ENCODE data around the gene GPR137. TPM values are rescaled to one million over a fixed set of nuclear protein-coding genes. Genes with fewer than 3 reads are reported as not detected.

The GPR137 gene
- total RNA-seq, 2 experiments from 2014 or later, result 31.4 to 37.9 TPM

DNA sequence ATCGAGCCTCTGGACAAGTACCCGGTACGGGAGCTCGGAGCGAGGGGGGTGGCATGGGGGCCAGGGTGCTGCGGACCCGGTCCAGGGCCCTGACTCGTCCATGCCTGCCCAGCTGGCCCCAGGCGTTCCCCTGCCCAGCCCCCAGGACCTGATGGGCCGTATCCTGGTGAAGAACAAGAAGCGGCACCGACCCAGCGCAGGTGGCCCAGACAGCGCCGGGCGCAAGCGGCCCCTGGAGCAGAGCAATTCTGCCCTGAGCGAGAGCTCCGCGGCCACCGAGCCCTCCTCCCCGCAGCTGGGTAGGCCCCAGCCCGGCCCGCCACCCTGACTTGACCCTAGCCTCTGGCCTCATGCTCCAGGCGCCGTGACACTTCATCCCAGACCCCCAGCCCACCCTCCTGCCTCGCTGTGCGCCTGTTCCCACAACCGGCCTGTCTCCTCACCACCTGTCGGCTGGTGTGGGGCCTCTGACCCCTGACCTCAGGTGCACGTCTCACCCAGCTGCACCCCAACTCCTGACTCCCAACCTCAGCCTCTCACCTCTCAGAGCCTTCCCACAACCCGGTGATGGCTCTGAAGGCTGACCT, 26.6 kb upstream of the GPR137 start:
- H3K4me3 Mint-ChIP-seq, result no peak overlapping the region
- H3K27me3 Mint-ChIP-seq, result no peaks in the 10 kb centered on the region
- peaks cover 20% of the 10 kb centered on the region for H3K36me3 Mint-ChIP-seq (ENCODE audit: low read depth)
- H3K9me3 Mint-ChIP-seq, result no peaks in the 10 kb centered on the region
- POLR2A ChIA-PET, result interaction anchor here (1.5 to 2.9 kb wide), 3 partner anchors 9 to 13 kb away, joined by 5 to 13 read pairs (median 5); no protein-coding TSS in a partner anchor
- H3K27ac Mint-ChIP-seq, result no peak overlapping the region
- no peak for DNase-seq
- CTCF ChIA-PET, result interaction anchor here (2.1 kb wide), 1 partner anchor 42 kb away, joined by 6 read pairs; the partner anchor contains the start of gene CATSPERZ
- H3K4me1 Mint-ChIP-seq, result peaks cover 9% of the 10 kb centered on the region

DNA sequence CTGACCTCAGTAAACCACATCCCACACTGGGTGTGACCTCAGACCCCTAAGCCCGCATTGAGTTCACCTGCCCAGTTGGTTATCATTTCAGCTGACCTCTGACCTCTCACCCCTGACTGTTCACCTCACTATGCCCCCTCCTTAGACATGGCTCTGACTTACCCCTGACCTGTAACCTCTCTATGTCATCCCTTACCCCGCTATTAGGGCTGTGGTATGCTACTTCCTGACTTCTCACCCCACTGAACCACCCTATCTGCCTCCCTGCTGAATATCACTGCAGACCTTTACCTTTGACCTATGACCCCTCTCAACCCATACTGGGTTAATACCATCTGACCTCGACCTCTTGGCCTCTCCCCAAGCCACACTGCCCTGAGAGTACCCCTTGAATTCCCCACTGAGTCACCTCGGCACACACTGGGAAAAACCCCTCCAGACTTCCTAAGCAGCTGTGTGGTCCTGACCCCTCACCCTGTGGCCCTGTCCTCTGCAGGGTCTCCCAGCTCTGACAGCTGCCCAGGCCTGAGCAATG, 26.0 kb upstream of the GPR137 start:
- H3K4me1 Mint-ChIP-seq, result peaks cover 8% of the 10 kb centered on the region
- H3K27ac Mint-ChIP-seq, result no peak overlapping the region
- no peak for DNase-seq
- CTCF ChIA-PET, result interaction anchor here (2.1 kb wide), 1 partner anchor 41 kb away, joined by 6 read pairs; the partner anchor contains the start of gene CATSPERZ
- POLR2A ChIA-PET, result interaction anchor here (1.3 to 2.9 kb wide), 2 partner anchors 10 to 15 kb away, joined by 4 to 13 read pairs; no protein-coding TSS in a partner anchor
- no peaks in the 10 kb centered on the region for H3K27me3 Mint-ChIP-seq
- H3K9me3 Mint-ChIP-seq, result no peaks in the 10 kb centered on the region
- peaks cover 20% of the 10 kb centered on the region for H3K36me3 Mint-ChIP-seq (ENCODE audit: low read depth)
- no peak overlapping the region for H3K4me3 Mint-ChIP-seq

GRCh38 chr11:64260147-64260708, 25.4 kb upstream of the GPR137 start:
- Mint-ChIP-seq H3K27me3 (no peaks in the 10 kb centered on the region), H3K4me3 (no peak overlapping the region), H3K4me1 (peaks cover 8% of the 10 kb centered on the region), H3K9me3 (no peaks in the 10 kb centered on the region), H3K27ac (no peak overlapping the region), H3K36me3 (ENCODE audit: low read depth) (peaks cover 20% of the 10 kb centered on the region)
- ChIA-PET CTCF (no interaction called here), POLR2A (interaction anchor here (1.1 to 2.5 kb wide), 3 partner anchors 9 to 16 kb away, joined by 3 to 7 read pairs (median 4); partner anchors contain the start of gene PLCB3)
- DNase-seq, result no peak

DNA sequence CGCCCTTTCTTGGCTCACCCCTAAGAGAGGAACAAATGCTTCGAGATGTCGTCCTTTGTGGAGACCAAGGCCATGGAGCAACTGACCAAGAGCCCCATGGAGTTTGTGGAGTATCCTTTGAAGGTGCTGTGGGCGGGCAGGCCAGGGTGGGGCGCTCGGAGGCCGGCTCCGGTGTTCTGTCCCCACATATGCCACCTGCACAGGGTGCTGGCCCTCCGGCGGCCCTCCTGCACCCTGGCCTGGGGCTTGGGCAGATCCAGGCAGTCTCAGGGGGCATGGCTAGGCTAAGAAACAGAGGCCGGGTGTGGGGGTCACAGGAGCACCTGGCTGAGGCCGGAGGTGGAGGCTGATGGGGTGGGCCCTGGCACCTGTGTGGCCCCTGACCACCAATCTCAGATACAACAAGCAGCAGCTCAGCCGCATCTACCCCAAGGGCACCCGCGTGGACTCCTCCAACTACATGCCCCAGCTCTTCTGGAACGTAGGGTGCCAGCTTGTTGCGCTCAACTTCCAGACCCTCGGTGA, 24.0 kb upstream of the GPR137 start:
- Mint-ChIP-seq H3K27me3 (no peaks in the 10 kb centered on the region), H3K27ac (no peak overlapping the region), H3K4me3 (no peak overlapping the region), H3K4me1 (peaks cover 8% of the 10 kb centered on the region), H3K36me3 (ENCODE audit: low read depth) (peaks cover 19% of the 10 kb centered on the region), H3K9me3 (no peaks in the 10 kb centered on the region)
- ChIA-PET CTCF (interaction anchor here (1.0 to 1.5 kb wide), 2 partner anchors 11 to 41 kb away, joined by 3 to 6 read pairs; partner anchors contain the start of gene PLCB3), POLR2A (interaction anchor here (2.5 kb wide), 1 partner anchor 10 kb away, joined by 7 read pairs; the partner anchor contains the start of gene PLCB3)
- DNase-seq, result no peak

DNA sequence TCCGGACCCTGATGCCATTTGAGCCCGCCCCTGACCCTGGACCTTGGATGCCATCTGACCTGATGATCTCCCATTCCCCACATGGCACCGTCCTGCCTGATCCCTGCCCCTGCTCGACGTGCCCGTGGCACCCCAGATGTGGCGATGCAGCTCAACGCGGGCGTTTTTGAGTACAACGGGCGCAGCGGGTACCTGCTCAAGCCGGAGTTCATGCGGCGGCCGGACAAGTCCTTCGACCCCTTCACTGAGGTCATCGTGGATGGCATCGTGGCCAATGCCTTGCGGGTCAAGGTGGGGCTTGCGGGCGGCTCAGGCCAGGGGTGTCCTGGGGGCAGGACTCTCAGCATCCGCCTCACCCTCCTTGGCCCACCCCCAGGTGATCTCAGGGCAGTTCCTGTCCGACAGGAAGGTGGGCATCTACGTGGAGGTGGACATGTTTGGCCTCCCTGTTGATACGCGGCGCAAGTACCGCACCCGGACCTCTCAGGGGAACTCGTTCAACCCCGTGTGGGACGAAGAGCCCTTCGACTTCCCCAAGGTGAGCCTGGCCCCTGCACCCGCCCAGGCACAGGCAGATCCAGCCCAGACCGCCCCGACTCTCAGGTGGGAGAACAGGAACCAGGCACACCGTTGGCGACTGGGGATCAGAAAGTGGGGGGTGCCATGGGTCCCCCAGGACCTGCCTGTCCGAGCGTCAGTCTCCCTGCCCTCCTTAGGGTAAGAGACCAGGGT, 23.2 kb upstream of the GPR137 start:
- H3K4me3 Mint-ChIP-seq, result no peak overlapping the region
- H3K27ac Mint-ChIP-seq, result no peak overlapping the region
- no peaks in the 10 kb centered on the region for H3K27me3 Mint-ChIP-seq
- H3K4me1 Mint-ChIP-seq, result peaks cover 9% of the 10 kb centered on the region
- DNase-seq, result no peak
- ChIA-PET POLR2A (interaction anchor here (1.0 to 2.5 kb wide), 3 partner anchors 11 to 57 kb away, joined by 3 to 7 read pairs (median 5); partner anchors contain the start of genes FERMT3 and PLCB3), CTCF (interaction anchor here (1.0 to 3.3 kb wide), 3 partner anchors 12 to 40 kb away, joined by 3 to 16 read pairs (median 6); partner anchors contain the start of gene PLCB3)
- peaks cover 18% of the 10 kb centered on the region for H3K36me3 Mint-ChIP-seq (ENCODE audit: low read depth)
- no peaks in the 10 kb centered on the region for H3K9me3 Mint-ChIP-seq

DNA sequence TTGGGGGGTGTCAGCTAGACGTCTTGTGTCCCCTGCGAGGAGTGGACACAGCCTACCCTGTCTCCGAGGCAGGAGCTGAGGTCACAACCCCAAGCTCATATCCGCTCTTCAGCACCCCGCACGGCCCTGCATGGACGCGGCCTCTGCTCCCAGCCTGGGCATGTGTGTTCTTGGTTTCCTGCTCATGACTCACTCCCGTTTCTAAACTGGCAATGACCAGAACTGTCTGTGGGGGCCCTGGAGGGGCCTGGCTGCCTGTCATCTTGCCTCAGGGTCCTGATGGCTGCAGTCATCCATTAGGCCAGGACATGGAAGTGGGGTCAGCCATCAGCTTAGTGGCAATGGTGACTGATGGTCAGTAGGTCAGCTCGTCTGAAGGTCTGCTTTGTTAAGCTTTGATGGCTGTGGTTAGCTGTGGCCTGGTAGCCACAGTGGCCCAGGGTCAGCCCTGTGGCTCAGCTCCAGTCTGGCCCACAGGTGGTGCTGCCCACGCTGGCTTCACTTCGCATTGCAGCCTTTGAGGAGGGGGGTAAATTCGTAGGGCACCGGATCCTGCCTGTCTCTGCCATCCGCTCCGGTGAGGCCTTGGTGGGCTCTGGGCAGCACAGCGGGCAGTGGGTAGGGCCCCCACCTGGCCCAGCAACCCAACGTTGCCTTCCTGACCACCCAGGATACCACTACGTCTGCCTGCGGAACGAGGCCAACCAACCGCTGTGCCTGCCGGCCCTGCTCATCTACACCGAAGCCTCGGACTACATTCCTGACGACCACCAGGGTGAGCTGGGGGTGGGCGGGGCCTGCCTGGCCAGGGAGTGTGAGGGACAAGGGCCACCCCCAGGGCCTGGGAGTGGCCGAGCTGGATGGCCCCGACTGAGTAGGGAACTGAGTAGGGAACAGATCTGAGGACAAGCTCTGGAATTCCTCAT, 22.4 kb upstream of the GPR137 start:
- Mint-ChIP-seq H3K27ac (no peak overlapping the region), H3K9me3 (no peaks in the 10 kb centered on the region), H3K4me1 (peaks cover 17% of the 10 kb centered on the region), H3K27me3 (no peaks in the 10 kb centered on the region), H3K4me3 (no peak overlapping the region), H3K36me3 (ENCODE audit: low read depth) (peaks cover 21% of the 10 kb centered on the region)
- ChIA-PET POLR2A (interaction anchor here (0.6 to 2.7 kb wide), 6 partner anchors 12 to 57 kb away, joined by 3 to 11 read pairs (median 4); partner anchors contain the start of genes BAD, FERMT3 and PLCB3), CTCF (interaction anchor here (3.3 kb wide), 1 partner anchor 12 kb away, joined by 16 read pairs; the partner anchor contains the start of gene PLCB3)
- DNase-seq, result no peak

- DNase-seq, result no peak
- no peak overlapping the region for H3K4me3 Mint-ChIP-seq
- peaks cover 24% of the 10 kb centered on the region for H3K4me1 Mint-ChIP-seq
- H3K27ac Mint-ChIP-seq, result no peak overlapping the region
- ChIA-PET POLR2A (interaction anchor here (0.6 to 2.7 kb wide), 5 partner anchors 12 to 58 kb away, joined by 3 to 11 read pairs (median 3); partner anchors contain the start of genes BAD, FERMT3 and PLCB3), CTCF (interaction anchor here (3.3 kb wide), 1 partner anchor 13 kb away, joined by 16 read pairs; the partner anchor contains the start of gene PLCB3)
- H3K9me3 Mint-ChIP-seq, result no peaks in the 10 kb centered on the region
- H3K27me3 Mint-ChIP-seq, result no peaks in the 10 kb centered on the region
- peaks cover 24% of the 10 kb centered on the region for H3K36me3 Mint-ChIP-seq (ENCODE audit: low read depth)
Measured at GRCh38 chr11:64263947-64264317, 21.7 kb upstream of the GPR137 start.

GRCh38 chr11:64264371-64264852, 21.2 kb upstream of the GPR137 start:
- no peaks in the 10 kb centered on the region for H3K27me3 Mint-ChIP-seq
- H3K27ac Mint-ChIP-seq, result no peak overlapping the region
- no peaks in the 10 kb centered on the region for H3K9me3 Mint-ChIP-seq
- CTCF ChIA-PET, result interaction anchor here (3.3 kb wide), 1 partner anchor 14 kb away, joined by 16 read pairs; the partner anchor contains the start of gene PLCB3
- no peak overlapping the region for H3K4me3 Mint-ChIP-seq
- peaks cover 23% of the 10 kb centered on the region for H3K4me1 Mint-ChIP-seq
- no peak for DNase-seq
- peaks cover 24% of the 10 kb centered on the region for H3K36me3 Mint-ChIP-seq (ENCODE audit: low read depth)
- POLR2A ChIA-PET, result interaction anchor here (1.1 to 2.7 kb wide), 3 partner anchors 13 to 23 kb away, joined by 3 to 11 read pairs (median 5); partner anchors contain the start of gene PLCB3

DNA sequence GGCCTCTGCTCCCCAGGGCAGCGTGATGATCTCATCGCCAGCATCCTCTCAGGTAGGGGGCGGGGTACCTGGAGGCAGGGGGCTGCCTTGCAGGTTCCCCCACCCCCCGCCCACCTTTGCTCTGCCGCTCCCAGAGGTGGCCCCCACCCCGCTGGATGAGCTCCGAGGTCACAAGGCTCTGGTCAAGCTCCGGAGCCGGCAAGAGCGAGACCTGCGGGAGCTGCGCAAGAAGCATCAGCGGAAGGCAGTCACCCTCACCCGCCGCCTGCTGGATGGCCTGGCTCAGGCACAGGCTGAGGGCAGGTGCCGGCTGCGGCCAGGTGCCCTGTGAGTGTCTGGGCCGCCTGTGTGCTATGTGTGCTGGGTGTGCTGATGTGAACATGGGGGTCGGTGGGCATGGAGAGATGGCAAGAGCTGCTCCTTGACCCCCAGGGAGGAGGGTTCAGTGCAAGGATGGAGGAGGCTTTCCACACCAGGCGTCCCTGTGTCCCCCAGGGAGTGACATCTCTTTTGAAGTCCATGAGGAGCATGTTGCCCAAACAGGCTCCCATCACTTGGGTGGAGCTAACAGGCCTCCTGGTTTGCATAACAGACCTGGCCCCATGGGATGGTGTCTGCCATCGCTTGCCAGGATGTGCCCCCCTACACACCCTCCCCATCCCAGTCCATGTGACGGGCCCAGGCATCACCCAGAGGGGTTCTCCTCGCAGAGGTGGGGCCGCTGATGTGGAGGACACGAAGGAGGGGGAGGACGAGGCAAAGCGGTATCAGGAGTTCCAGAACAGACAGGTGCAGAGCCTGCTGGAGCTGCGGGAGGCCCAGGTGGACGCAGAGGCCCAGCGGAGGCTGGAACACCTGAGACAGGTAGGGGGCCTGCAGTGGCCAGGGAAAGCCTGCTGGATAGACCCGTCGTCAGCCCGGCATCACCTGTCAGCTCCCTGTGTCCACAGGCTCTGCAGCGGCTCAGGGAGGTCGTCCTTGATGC, 20.2 kb upstream of the GPR137 start:
- ChIA-PET CTCF (interaction anchor here (3.3 kb wide), 1 partner anchor 15 kb away, joined by 16 read pairs; the partner anchor contains the start of gene PLCB3), POLR2A (interaction anchor here (1.3 to 2.7 kb wide), 2 partner anchors 9 to 14 kb away, joined by 4 to 11 read pairs; partner anchors contain the start of gene PLCB3)
- DNase-seq, result no peak
- Mint-ChIP-seq H3K27me3 (no peaks in the 10 kb centered on the region), H3K36me3 (ENCODE audit: low read depth) (peaks cover 19% of the 10 kb centered on the region), H3K27ac (no peak overlapping the region), H3K4me3 (no peak overlapping the region), H3K4me1 (peaks cover 20% of the 10 kb centered on the region), H3K9me3 (no peaks in the 10 kb centered on the region)

DNA sequence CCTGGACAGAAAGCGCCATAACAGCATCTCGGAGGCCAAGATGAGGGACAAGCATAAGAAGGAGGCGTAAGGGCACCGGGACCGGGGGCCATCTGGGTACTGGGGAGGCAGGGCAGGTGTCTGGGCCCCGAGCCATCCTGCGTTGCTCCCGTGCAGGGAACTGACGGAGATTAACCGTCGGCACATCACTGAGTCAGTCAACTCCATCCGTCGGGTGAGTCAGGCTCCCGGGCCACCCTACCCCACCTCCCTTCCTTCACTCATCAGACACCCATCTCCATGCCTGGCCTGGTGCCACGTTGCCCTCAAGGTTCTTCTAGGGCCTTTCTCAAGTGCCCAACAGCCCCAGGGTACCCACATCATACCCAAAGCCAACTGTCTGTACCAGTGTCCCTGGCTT, 19.3 kb upstream of the GPR137 start:
- POLR2A ChIA-PET, result interaction anchor here (1.7 to 6.5 kb wide), 2 partner anchors 12 to 19 kb away, joined by 6 to 131 read pairs; partner anchors contain the start of genes PLCB3 and PPP1R14B
- Mint-ChIP-seq H3K27me3 (no peaks in the 10 kb centered on the region), H3K36me3 (ENCODE audit: low read depth) (peaks cover 19% of the 10 kb centered on the region), H3K9me3 (no peaks in the 10 kb centered on the region), H3K4me3 (no peak overlapping the region), H3K27ac (peak overlapping the region; percentile 42), H3K4me1 (peaks cover 20% of the 10 kb centered on the region)
- CTCF ChIA-PET, result interaction anchor here (7.0 kb wide), 1 partner anchor 37 kb away, joined by 80 read pairs; the partner anchor contains the start of genes CATSPERZ and ESRRA
- DNase-seq, result no peak
